Measurements from ENCODE around the gene SLC25A30.

GRCh38 chr13:45352031-45352430 is 66.1 kb downstream of the SLC25A30 start:
- no peak for TF ChIP-seq EZH2 (IDR thresholded peaks at IDR 0.05; ENCODE audit: borderline replicate concordance, low read depth, low read length, severe bottlenecking)
- TF ChIP-seq, protein P1, sequence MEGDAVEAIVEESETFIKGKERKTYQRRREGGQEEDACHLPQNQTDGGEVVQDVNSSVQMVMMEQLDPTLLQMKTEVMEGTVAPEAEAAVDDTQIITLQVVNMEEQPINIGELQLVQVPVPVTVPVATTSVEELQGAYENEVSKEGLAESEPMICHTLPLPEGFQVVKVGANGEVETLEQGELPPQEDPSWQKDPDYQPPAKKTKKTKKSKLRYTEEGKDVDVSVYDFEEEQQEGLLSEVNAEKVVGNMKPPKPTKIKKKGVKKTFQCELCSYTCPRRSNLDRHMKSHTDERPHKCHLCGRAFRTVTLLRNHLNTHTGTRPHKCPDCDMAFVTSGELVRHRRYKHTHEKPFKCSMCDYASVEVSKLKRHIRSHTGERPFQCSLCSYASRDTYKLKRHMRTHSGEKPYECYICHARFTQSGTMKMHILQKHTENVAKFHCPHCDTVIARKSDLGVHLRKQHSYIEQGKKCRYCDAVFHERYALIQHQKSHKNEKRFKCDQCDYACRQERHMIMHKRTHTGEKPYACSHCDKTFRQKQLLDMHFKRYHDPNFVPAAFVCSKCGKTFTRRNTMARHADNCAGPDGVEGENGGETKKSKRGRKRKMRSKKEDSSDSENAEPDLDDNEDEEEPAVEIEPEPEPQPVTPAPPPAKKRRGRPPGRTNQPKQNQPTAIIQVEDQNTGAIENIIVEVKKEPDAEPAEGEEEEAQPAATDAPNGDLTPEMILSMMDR (IDR thresholded peaks at IDR 0.05; ENCODE audit: borderline replicate concordance, extremely low read depth, low read length, poor library complexity, severe bottlenecking) = no peak
